K562 (cell line): ENCODE measurements around the gene CATSPER1. TPM values are rescaled to one million over a fixed set of nuclear protein-coding genes. Genes with fewer than 3 reads are reported as not detected.

Experiments used
- ARNT ChIP-seq, 2 experiments: fragments of 450-650 bp; IDR thresholded peaks; 2 replicates each; pipeline ENCODE4 v1.6.1; 2016; ENCODE audit warnings: mild to moderate bottlenecking in 1 of 2
- CBX2 ChIP-seq: fragments of 200-600 bp; sonication (generic); IDR thresholded peaks from one replicate; pipeline ENCODE4 v1.6.1; 2012; ENCODE audit warnings: mild to moderate bottlenecking, low read length, inconsistent platforms; ENCODE audit not compliant: insufficient read depth, poor library complexity, severe bottlenecking
- CUX1 ChIP-seq: fragments of 200-800 bp; sonication (Bioruptor generic); IDR thresholded peaks from 2 replicates; pipeline ENCODE4 v1.6.1; 2016; ENCODE audit warnings: missing genetic modification characterization, missing compliant biosample characterization
- ESRRB ChIP-seq: fragments of 250-450 bp; sonication (Bioruptor Pico); IDR thresholded peaks from 2 replicates; pipeline ENCODE4 v1.5.0; 2020; ENCODE audit warnings: mild to moderate bottlenecking, moderate library complexity, borderline replicate concordance
- ETS2 ChIP-seq: IDR thresholded peaks from 2 replicates; pipeline ENCODE4 v1.6.1; 2016; ENCODE audit warnings: borderline replicate concordance, missing genetic modification characterization, mild to moderate bottlenecking, moderate library complexity, missing compliant biosample characterization; ENCODE audit not compliant: poor library complexity, severe bottlenecking
- FOXP4 ChIP-seq: sonication (generic); formaldehyde crosslinking; IDR thresholded peaks from 2 replicates; pipeline ENCODE4 v1.8.0; 2022; ENCODE audit warnings: mild to moderate bottlenecking, missing genetic modification reagents, borderline replicate concordance
- GATAD2B ChIP-seq: fragments of 450-650 bp; IDR thresholded peaks from 2 replicates; pipeline ENCODE4 v1.6.1; 2017; ENCODE audit warnings: mild to moderate bottlenecking, borderline replicate concordance
- IRF2 ChIP-seq: sonication (generic); formaldehyde crosslinking; IDR thresholded peaks from 2 replicates; pipeline ENCODE4 v1.8.1; 2022; ENCODE audit warnings: mild to moderate bottlenecking, missing genetic modification reagents
- TFE3 ChIP-seq: fragments of 450-650 bp; formaldehyde crosslinking; IDR thresholded peaks from 2 replicates; pipeline ENCODE4 v1.4.0; 2020; ENCODE audit warnings: mild to moderate bottlenecking, mixed read lengths
- YY1 ChIP-seq, 3 experiments: IDR thresholded peaks; 2 replicates each; pipeline ENCODE4 v1.6.1; 2011; ENCODE audit warnings: low read length in 2 of 3, mild to moderate bottlenecking in 2 of 3, moderate library complexity in 2 of 3, borderline replicate concordance in 1 of 3, control low read depth in 1 of 3, low read depth in 1 of 3; ENCODE audit not compliant: insufficient read depth in 3 of 3, insufficient replicate concordance in 2 of 3, control insufficient read depth in 1 of 3, insufficient read length in 1 of 3; ENCODE audit errors: extremely low read depth in 1 of 3
- ZBTB43 ChIP-seq: sonication (generic); formaldehyde crosslinking; IDR thresholded peaks from 2 replicates; pipeline ENCODE4 v1.8.0; 2023; ENCODE audit warnings: mild to moderate bottlenecking, missing genetic modification reagents
- ZNF561 ChIP-seq: fragments of 450-650 bp; formaldehyde crosslinking; conservative IDR thresholded peaks from 2 replicates; pipeline ENCODE4 v1.4.0; 2020; ENCODE audit warnings: mild to moderate bottlenecking, moderate library complexity
- polyA plus RNA-seq, 8 experiments: library from polyadenylated mRNA; depleted of rRNA in 4 of 8; stranded (reverse) in 5 of 8; unstranded in 3 of 8; fragments of >200 nt; fragmentation: Nextera tagmentation in 2 of 8; fragmentation: Illumina TruSeq in 1 of 8; extraction: Ambion mirVana in 2 of 8; extraction: Trizol in 1 of 8; gene quantifications; 2 replicates each; pipeline versions ENCODE4 v1.2.1 to v1.2.3, GENCODE V29; 2011 to 2014; ENCODE audit warnings: inconsistent platforms in 1 of 8, missing spikeins in 1 of 8
- total RNA-seq, 7 experiments: library from RNA; depleted of rRNA in 6 of 7; stranded (reverse); fragments of >200 nt in 6 of 7; fragmentation: Illumina TruSeq in 2 of 7; extraction: Trizol in 2 of 7; gene quantifications; 2 replicates each; pipeline versions ENCODE4 v1.2.1 to v1.2.3, GENCODE V29; 2011 to 2021; ENCODE audit warnings: low replicate concordance in 1 of 7
- TF ChIP-seq, protein P1 (sequence below): fragments of 450-650 bp; formaldehyde crosslinking; IDR thresholded peaks from 2 replicates; pipeline ENCODE4 v1.4.0; 2020; ENCODE audit warnings: mild to moderate bottlenecking, moderate library complexity

Gene CATSPER1
- total and polyA plus RNA-seq, 9 of the 15 experiments (the other 6 are each of a cell fraction or from before 2014, with no cell fraction given): 0.21 to 3.3 (median 0.76) TPM

GRCh38 chr11:66001942-66002647 is 24.2 kb downstream of the CATSPER1 start, which contains the start of the genes BANF1 and EIF1AD (continued):
- TF ChIP-seq CUX1 (no peak), ZNF561 (CRISPR knock-in tag) (no peak), ESRRB (no peak), CBX2 (no peak), ZBTB43 (CRISPR knock-in tag) (0 out of 2 replicates have a peak, but pooled peaks have one; percentile 48), IRF2 (no peak), TFE3 (peak; percentile 3; the same call in 1 of the 2 replicates), ARNT (IDR thresholded peaks at IDR 0.05) (peak; percentile 78 to 94; a peak in 2 of 4 replicates), YY1 (IDR thresholded peaks at IDR 0.05; ENCODE audit: borderline replicate concordance in 1 of 3, control insufficient read depth in 1 of 3, extremely low read depth in 1 of 3, insufficient read depth in 3 of 3, insufficient read length in 1 of 3, insufficient replicate concordance in 2 of 3, low read depth in 1 of 3, low read length in 2 of 3) (peak in 2 of 3 experiments; percentile 75 to 80), FOXP4 (CRISPR knock-in tag) (no peak; the same call in 1 of the 2 replicates), ETS2 (tag) (no peak), GATAD2B (peak; percentile 79; the same call in 1 of the 2 replicates)
- TF ChIP-seq, protein P1, sequence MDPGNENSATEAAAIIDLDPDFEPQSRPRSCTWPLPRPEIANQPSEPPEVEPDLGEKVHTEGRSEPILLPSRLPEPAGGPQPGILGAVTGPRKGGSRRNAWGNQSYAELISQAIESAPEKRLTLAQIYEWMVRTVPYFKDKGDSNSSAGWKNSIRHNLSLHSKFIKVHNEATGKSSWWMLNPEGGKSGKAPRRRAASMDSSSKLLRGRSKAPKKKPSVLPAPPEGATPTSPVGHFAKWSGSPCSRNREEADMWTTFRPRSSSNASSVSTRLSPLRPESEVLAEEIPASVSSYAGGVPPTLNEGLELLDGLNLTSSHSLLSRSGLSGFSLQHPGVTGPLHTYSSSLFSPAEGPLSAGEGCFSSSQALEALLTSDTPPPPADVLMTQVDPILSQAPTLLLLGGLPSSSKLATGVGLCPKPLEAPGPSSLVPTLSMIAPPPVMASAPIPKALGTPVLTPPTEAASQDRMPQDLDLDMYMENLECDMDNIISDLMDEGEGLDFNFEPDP (CRISPR knock-in tag): no peak
